Neuronal stem cell (in vitro differentiated cells): Measurements from ENCODE around the gene RNF40.

ENCODE experiments used
- DNase-seq: peaks from one replicate; pipeline ENCODE4 v3.0.0-alpha.2; 2013; ENCODE audit warnings: low spot score
- H2AFZ ChIP-seq: one replicate; pipeline ENCODE4 v1.6.1; 2013; ENCODE audit warnings: mild to moderate bottlenecking, low read length, inconsistent platforms
- H2AK5ac ChIP-seq: 2 replicates; pipeline ENCODE4 v1.6.1; 2013; ENCODE audit warnings: low read depth, mild to moderate bottlenecking, inconsistent platforms, low read length, moderate library complexity, mixed read lengths
- H2BK120ac ChIP-seq: 2 replicates; pipeline ENCODE4 v1.6.1; 2013; ENCODE audit warnings: low read depth, mild to moderate bottlenecking, inconsistent platforms, low read length, moderate library complexity, mixed read lengths
- H2BK12ac ChIP-seq: one replicate; pipeline ENCODE4 v1.6.1; 2013; ENCODE audit warnings: low read length, inconsistent platforms
- H2BK15ac ChIP-seq: 2 replicates; pipeline ENCODE4 v1.6.1; 2013; ENCODE audit warnings: mild to moderate bottlenecking, low read length, inconsistent platforms, mixed read lengths
- H2BK5ac ChIP-seq: one replicate; pipeline ENCODE4 v1.6.1; 2013; ENCODE audit warnings: inconsistent platforms, mild to moderate bottlenecking, low read length, moderate library complexity
- H3K14ac ChIP-seq: one replicate; pipeline ENCODE4 v1.6.1; 2013; ENCODE audit warnings: low read length, inconsistent platforms
- H3K18ac ChIP-seq: 2 replicates; pipeline ENCODE4 v1.6.1; 2013; ENCODE audit warnings: low read length, inconsistent platforms
- H3K23ac ChIP-seq: 2 replicates; pipeline ENCODE4 v1.6.1; 2013; ENCODE audit warnings: low read depth, mild to moderate bottlenecking, mixed read lengths, low read length, inconsistent platforms; ENCODE audit not compliant: poor library complexity
- H3K27ac ChIP-seq: replicated peaks from 3 replicates; pipeline ENCODE4 v1.5.1; 2013; ENCODE audit warnings: low read length, inconsistent platforms
- H3K27me3 ChIP-seq, 3 experiments: 2 replicates each; pipeline ENCODE4 v1.6.1; 2013; ENCODE audit warnings: low read length in 3 of 3, mild to moderate bottlenecking in 2 of 3, inconsistent platforms in 1 of 3, low read depth in 1 of 3, mixed read lengths in 1 of 3, moderate library complexity in 1 of 3; ENCODE audit not compliant: control insufficient read depth in 3 of 3, insufficient read depth in 3 of 3
- H3K36me3 ChIP-seq, 2 donors: replicated peaks in 1 of 2; 2 replicates each; pipeline ENCODE4 v1.6.1; 2013; ENCODE audit warnings: low read length in 2 of 2; ENCODE audit not compliant: control insufficient read depth in 2 of 2, insufficient read depth in 2 of 2
- H3K4ac ChIP-seq: 2 replicates; pipeline ENCODE4 v1.6.1; 2013; ENCODE audit warnings: inconsistent platforms, mild to moderate bottlenecking, low read length, moderate library complexity
- H3K4me1 ChIP-seq, 2 donors: 1 replicate in 1 of 2; 2 replicates in 1 of 2; pipeline ENCODE4 v1.6.1; 2013; ENCODE audit warnings: low read length in 2 of 2, low read depth in 1 of 2; ENCODE audit not compliant: control insufficient read depth in 2 of 2, insufficient read depth in 1 of 2
- H3K4me2 ChIP-seq: one replicate; pipeline ENCODE4 v1.6.1; 2013; ENCODE audit warnings: mild to moderate bottlenecking, low read length, inconsistent platforms; ENCODE audit not compliant: insufficient read depth, poor library complexity, severe bottlenecking
- H3K4me3 ChIP-seq, 2 donors: 2 replicates each; pipeline ENCODE4 v1.5.1; 2013; ENCODE audit warnings: low read length in 2 of 2, mild to moderate bottlenecking in 2 of 2, inconsistent platforms in 1 of 2, moderate library complexity in 1 of 2
- H3K79me1 ChIP-seq: one replicate; pipeline ENCODE4 v1.6.1; 2013; ENCODE audit warnings: low read depth, mild to moderate bottlenecking, inconsistent platforms, low read length, moderate library complexity
- H3K9ac ChIP-seq: one replicate; pipeline ENCODE4 v1.6.1; 2013; ENCODE audit warnings: mild to moderate bottlenecking, low read depth, low read length, inconsistent platforms; ENCODE audit not compliant: poor library complexity
- H3K9me3 ChIP-seq, 2 donors: replicated peaks in 1 of 2; 2 replicates each; pipeline versions ENCODE3 to v1.6.1; 2013; ENCODE audit warnings: low read length in 2 of 2, mild to moderate bottlenecking in 2 of 2, inconsistent platforms in 1 of 2, low read depth in 1 of 2, mixed read lengths in 1 of 2, moderate library complexity in 1 of 2; ENCODE audit not compliant: control insufficient read depth in 2 of 2, insufficient read depth in 1 of 2
- H4K8ac ChIP-seq: one replicate; pipeline ENCODE4 v1.6.1; 2013; ENCODE audit warnings: low read depth, mild to moderate bottlenecking, inconsistent platforms, low read length, moderate library complexity
- H4K91ac ChIP-seq: one replicate; pipeline ENCODE4 v1.6.1; 2013; ENCODE audit warnings: low read length, low read depth, mild to moderate bottlenecking, inconsistent platforms; ENCODE audit not compliant: poor library complexity
- WGBS, 2 donors: extraction: QIAGEN DNeasy Blood & Tissue Kit; methylation state at CpG; one replicate each; pipeline ENCODE4 v1.1.7; 2013; ENCODE audit warnings: missing lambda C conversion rate in 2 of 2, mixed read lengths in 1 of 2; ENCODE audit not compliant: insufficient read length in 2 of 2, insufficient replicate concordance in 1 of 2; ENCODE audit errors: extremely low coverage in 2 of 2; 5-methylcytosine and 5-hydroxymethylcytosine counted together

Gene RNF40

GRCh38 chr16:30722916-30723315 lies 39.2 kb upstream of the RNF40 start:
- no peaks in the 10 kb centered on the region for H3K27me3 ChIP-seq
- H2BK15ac ChIP-seq, result no peak overlapping the region
- no peak overlapping the region for H2BK120ac ChIP-seq
- no peak overlapping the region for H3K9ac ChIP-seq
- DNase-seq, result no peak
- no peak overlapping the region for H2BK12ac ChIP-seq
- H3K4ac ChIP-seq, result no peak overlapping the region
- H4K8ac ChIP-seq, result no peak overlapping the region
- H3K18ac ChIP-seq, result no peak overlapping the region
- H4K91ac ChIP-seq, result no peak overlapping the region
- H3K4me2 ChIP-seq, result no peak overlapping the region
- no peak overlapping the region for H2AK5ac ChIP-seq
- H2BK5ac ChIP-seq, result no peak overlapping the region
- H3K23ac ChIP-seq, result no peak overlapping the region
- H3K4me3 ChIP-seq, result no peak overlapping the region
- peaks cover 3% of the 10 kb centered on the region for H3K79me1 ChIP-seq
- peaks cover 62 to 96% of the 10 kb centered on the region in 2 donors for H3K36me3 ChIP-seq
- no peak overlapping the region for H3K27ac ChIP-seq
- H3K4me1 ChIP-seq, result no peaks in the 10 kb centered on the region
- no CpG with 5 or more reads among the region's 10 CpGs for WGBS, 2 donors
- no peak overlapping the region for H3K14ac ChIP-seq
- H2AFZ ChIP-seq, result no peak overlapping the region
- no peaks in the 10 kb centered on the region for H3K9me3 ChIP-seq

- H2BK15ac ChIP-seq, result no peak overlapping the region
- no CpG with 5 or more reads among the region's 12 CpGs for WGBS, 2 donors
- no peak overlapping the region for H3K14ac ChIP-seq
- no peak for DNase-seq
- no peak overlapping the region for H3K4ac ChIP-seq
- H3K4me1 ChIP-seq, result no peaks in the 10 kb centered on the region
- H3K23ac ChIP-seq, result no peak overlapping the region
- H3K27me3 ChIP-seq, result no peaks in the 10 kb centered on the region
- no peak overlapping the region for H4K91ac ChIP-seq
- no peak overlapping the region for H4K8ac ChIP-seq
- H2AFZ ChIP-seq, result no peak overlapping the region
- no peak overlapping the region for H2BK5ac ChIP-seq
- peak overlapping the region; percentile 27 for H3K9ac ChIP-seq
- no peak overlapping the region for H3K18ac ChIP-seq
- no peak overlapping the region for H3K27ac ChIP-seq
- H3K4me2 ChIP-seq, result no peak overlapping the region
- no peak overlapping the region for H2BK12ac ChIP-seq
- peaks cover 3% of the 10 kb centered on the region for H3K79me1 ChIP-seq
- H2BK120ac ChIP-seq, result no peak overlapping the region
- H3K9me3 ChIP-seq, result no peaks in the 10 kb centered on the region
- no peak overlapping the region for H3K4me3 ChIP-seq
- H3K36me3 ChIP-seq, result peaks cover 64 to 97% of the 10 kb centered on the region in 2 donors
- H2AK5ac ChIP-seq, result no peak overlapping the region
Observed at GRCh38 chr16:30723725-30724355, 38.3 kb upstream of the RNF40 start.

GRCh38 chr16:30724641-30725417 lies 37.3 kb upstream of the RNF40 start:
- Histone ChIP-seq H3K4me2 (no peak overlapping the region), H3K79me1 (peaks cover 3% of the 10 kb centered on the region), H3K23ac (no peak overlapping the region), H3K4ac (no peak overlapping the region), H3K14ac (no peak overlapping the region), H4K8ac (no peak overlapping the region), H2AFZ (no peak overlapping the region), H3K27ac (no peak overlapping the region), H3K36me3 (peaks cover 62 to 100% of the 10 kb centered on the region in 2 donors), H3K4me3 (no peak overlapping the region), H3K4me1 (no peaks in the 10 kb centered on the region), H3K18ac (no peak overlapping the region), H2BK120ac (no peak overlapping the region), H3K9me3 (no peaks in the 10 kb centered on the region), H3K27me3 (no peaks in the 10 kb centered on the region), H2AK5ac (no peak overlapping the region), H4K91ac (no peak overlapping the region), H2BK5ac (no peak overlapping the region), H2BK12ac (no peak overlapping the region), H2BK15ac (no peak overlapping the region), H3K9ac (peak overlapping the region; percentile 3)
- whole genome bisulfite sequencing, 2 donors, result no CpG with 5 or more reads among the region's 23 CpGs
- no peak for DNase-seq

GRCh38 chr16:30725418-30725792 lies 36.7 kb upstream of the RNF40 start:
- Histone ChIP-seq H3K27ac (no peak overlapping the region), H3K14ac (no peak overlapping the region), H3K9me3 (no peaks in the 10 kb centered on the region), H2AK5ac (no peak overlapping the region), H3K9ac (no peak overlapping the region), H3K4me2 (no peak overlapping the region), H2BK15ac (no peak overlapping the region), H3K36me3 (peaks cover 57 to 99% of the 10 kb centered on the region in 2 donors), H3K4ac (no peak overlapping the region), H3K4me3 (no peak overlapping the region), H3K79me1 (peaks cover 3% of the 10 kb centered on the region), H3K18ac (no peak overlapping the region), H2BK12ac (no peak overlapping the region), H3K23ac (no peak overlapping the region), H2AFZ (no peak overlapping the region), H2BK120ac (no peak overlapping the region), H4K91ac (no peak overlapping the region), H2BK5ac (no peak overlapping the region), H4K8ac (no peak overlapping the region), H3K27me3 (no peaks in the 10 kb centered on the region), H3K4me1 (no peaks in the 10 kb centered on the region)
- no CpG with 5 or more reads among the region's 3 CpGs for WGBS, 2 donors
- no peak for DNase-seq
